Stomach (tissue), 4 donors: Measurements from ENCODE around the gene SYT6.

Source experiments
- CTCF ChIP-seq, 7 experiments: fragments of 450-650 bp in 4 of 7; fragments of 200-600 bp in 3 of 7; sonication (generic) in 3 of 7; IDR thresholded peaks; one replicate each; pipeline ENCODE4 v1.5.1; 2016 to 2019; ENCODE audit warnings: antibody characterized with exemption in 7 of 7, control low read depth in 2 of 7, mild to moderate bottlenecking in 1 of 7
- POLR2AphosphoS5 ChIP-seq, 3 donors: sonication (generic); formaldehyde crosslinking; IDR thresholded peaks; one replicate each; pipeline ENCODE4 v1.6.1; 2016; ENCODE audit warnings: antibody characterized with exemption in 3 of 3

GRCh38 chr1:114078116-114078515, 75.6 kb downstream of the SYT6 start:
- no peak for TF ChIP-seq CTCF (IDR thresholded peaks at IDR 0.05)
- no peak for TF ChIP-seq POLR2AphosphoS5 (IDR thresholded peaks at IDR 0.05)
